SW480 (cell line): Measurements from ENCODE around the gene CREG1.
A peak's percentile ranks its signal among the peaks of the same experiment; 100 is the strongest.
"Not testable (repeated sequence)": the region's sequence is repeated elsewhere in the genome, so short reads cannot be mapped to it uniquely, and the experiment has no call there.

ENCODE experiments used
- DNase-seq: peaks from one replicate; pipeline ENCODE4 v3.0.0-alpha.2; 2016; ENCODE audit warnings: low spot score

The CREG1 gene

GRCh38 chr1:167564612-167565270 is 11.2 kb upstream of the CREG1 start:
- DNase-seq, result peak; percentile 48

- no peak for DNase-seq
Measured at GRCh38 chr1:167563579-167564246, 10.2 kb upstream of the CREG1 start.

GRCh38 chr1:167562702-167563101 is 9.1 kb upstream of the CREG1 start:
- DNase-seq, result no peak

- DNase-seq, result no peak
Measured at GRCh38 chr1:167561753-167562152, 8.2 kb upstream of the CREG1 start.

- peak; percentile 75 for DNase-seq
Measured at GRCh38 chr1:167555971-167556714, 2.6 kb upstream of the CREG1 start.

- not testable (repeated sequence) for DNase-seq
Measured at GRCh38 chr1:167555072-167555471, 1.5 kb upstream of the CREG1 start.

- DNase-seq, result no peak
Measured at GRCh38 chr1:167554028-167554779, 642 bp upstream of the CREG1 start.

- no peak for DNase-seq
Measured at GRCh38 chr1:167551362-167551761, 2.2 kb downstream of the CREG1 start.

GRCh38 chr1:167548059-167548932 is 5.3 kb downstream of the CREG1 start:
- no peak for DNase-seq

- no peak for DNase-seq
Measured at GRCh38 chr1:167546935-167547334, 6.6 kb downstream of the CREG1 start.

GRCh38 chr1:167545349-167545748 is 8.2 kb downstream of the CREG1 start:
- DNase-seq, result no peak

- peak; percentile 64 for DNase-seq
Measured at GRCh38 chr1:167544447-167545093, 9.0 kb downstream of the CREG1 start.

- DNase-seq, result no peak
Measured at GRCh38 chr1:167543199-167543990, 10.2 kb downstream of the CREG1 start.

GRCh38 chr1:167542109-167543032 is 11.2 kb downstream of the CREG1 start:
- DNase-seq, result no peak

GRCh38 chr1:167541610-167542009 is 12.0 kb downstream of the CREG1 start:
- no peak for DNase-seq

GRCh38 chr1:167541003-167541402 is 12.6 kb downstream of the CREG1 start:
- no peak for DNase-seq

GRCh38 chr1:167538657-167539056 is 14.9 kb downstream of the CREG1 start:
- DNase-seq, result peak; percentile 10

GRCh38 chr1:167533851-167534300 is 19.7 kb downstream of the CREG1 start:
- DNase-seq, result peak; percentile 58
